Spleen (tissue), 7 donors: Measurements from ENCODE around the gene SORCS3.

Experiments used
- CTCF ChIP-seq, 11 experiments: fragments of 200-600 bp in 7 of 11; fragments of 450-650 bp in 4 of 11; sonication (generic) in 4 of 11; IDR thresholded peaks in 8 of 11; conservative IDR thresholded peaks in 3 of 11; 1 replicate in 7 of 11; 2 replicates in 4 of 11; pipeline versions ENCODE4 v1.4.0 to v1.8.0; 2016 to 2021; ENCODE audit warnings: antibody characterized with exemption in 11 of 11, inconsistent platforms in 4 of 11, mild to moderate bottlenecking in 1 of 11
- POLR2A ChIP-seq, 3 donors: fragments of 450-650 bp; IDR thresholded peaks; one replicate each; pipeline ENCODE4 v1.5.1; 2017; ENCODE audit warnings: antibody characterized with exemption in 3 of 3, mild to moderate bottlenecking in 1 of 3
- POLR2AphosphoS5 ChIP-seq, 3 donors: sonication (generic); formaldehyde crosslinking; IDR thresholded peaks; one replicate each; pipeline ENCODE4 v1.5.1; 2017; ENCODE audit warnings: antibody characterized with exemption in 3 of 3
- donor health status: DM: no; HTN: no; CAD: no; lungs with moderate emphysema.
- donor health status: DM: no; HTN: no; CAD: no.
- donor health status: DM: no; HTN: no; CAD: no.

- TF ChIP-seq CTCF (IDR thresholded peaks at IDR 0.05 in 8 of 11, conservative IDR thresholded peaks at IDR 0.05 in 3 of 11) = no peak
- no peak for TF ChIP-seq POLR2A (IDR thresholded peaks at IDR 0.05)
- no peak for TF ChIP-seq POLR2AphosphoS5 (IDR thresholded peaks at IDR 0.05)
These were observed 360.2 kb downstream of the SORCS3 start for GRCh38 chr10:105001269-105001668.
